22Rv1 (cell line): Measurements from ENCODE around the gene CDC25B.

ENCODE experiments used
- CTCF ChIP-seq: fragments of 450-650 bp; IDR thresholded peaks from 2 replicates; pipeline ENCODE4 v1.5.1; 2017; ENCODE audit warnings: mild to moderate bottlenecking
- ZFX ChIP-seq: fragments of 450-650 bp; IDR thresholded peaks from 2 replicates; pipeline ENCODE4 v1.6.1; 2017; ENCODE audit warnings: antibody characterized with exemption, borderline replicate concordance

GRCh38 chr20:3812259-3812681 is 16.2 kb downstream of the CDC25B start:
- no peak for TF ChIP-seq CTCF
- TF ChIP-seq ZFX: no peak
